Suppressor macrophage (primary cell): ENCODE data around the gene HDDC2.

Experiments
- DNase-seq, 4 experiments: peaks; one replicate each; pipeline ENCODE4 v3.0.0-alpha.2; 2020 to 2022

Gene HDDC2

GRCh38 chr6:125233202-125233601 lies 68.6 kb downstream of the HDDC2 start:
- no peak for DNase-seq

DNA sequence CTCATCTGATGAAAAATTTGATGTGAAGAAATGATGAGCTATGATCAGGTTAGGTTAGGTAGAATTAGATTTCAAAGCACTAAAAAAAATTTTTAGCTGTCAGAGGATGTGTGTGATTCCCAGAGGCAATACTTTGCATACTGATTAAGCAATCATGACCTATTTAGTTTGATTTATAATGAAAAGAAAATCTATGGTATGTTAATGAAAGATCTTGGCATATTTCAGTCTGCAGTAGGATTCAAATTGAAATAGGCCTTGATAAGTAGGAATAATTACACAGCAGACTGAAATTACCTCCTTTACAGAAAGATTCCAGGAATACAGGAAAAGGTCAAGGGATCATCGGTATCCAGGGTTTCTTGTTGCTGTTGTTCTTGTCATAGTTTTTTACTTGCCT lies 69.3 kb downstream of the HDDC2 start:
- DNase-seq, result no peak

DNA sequence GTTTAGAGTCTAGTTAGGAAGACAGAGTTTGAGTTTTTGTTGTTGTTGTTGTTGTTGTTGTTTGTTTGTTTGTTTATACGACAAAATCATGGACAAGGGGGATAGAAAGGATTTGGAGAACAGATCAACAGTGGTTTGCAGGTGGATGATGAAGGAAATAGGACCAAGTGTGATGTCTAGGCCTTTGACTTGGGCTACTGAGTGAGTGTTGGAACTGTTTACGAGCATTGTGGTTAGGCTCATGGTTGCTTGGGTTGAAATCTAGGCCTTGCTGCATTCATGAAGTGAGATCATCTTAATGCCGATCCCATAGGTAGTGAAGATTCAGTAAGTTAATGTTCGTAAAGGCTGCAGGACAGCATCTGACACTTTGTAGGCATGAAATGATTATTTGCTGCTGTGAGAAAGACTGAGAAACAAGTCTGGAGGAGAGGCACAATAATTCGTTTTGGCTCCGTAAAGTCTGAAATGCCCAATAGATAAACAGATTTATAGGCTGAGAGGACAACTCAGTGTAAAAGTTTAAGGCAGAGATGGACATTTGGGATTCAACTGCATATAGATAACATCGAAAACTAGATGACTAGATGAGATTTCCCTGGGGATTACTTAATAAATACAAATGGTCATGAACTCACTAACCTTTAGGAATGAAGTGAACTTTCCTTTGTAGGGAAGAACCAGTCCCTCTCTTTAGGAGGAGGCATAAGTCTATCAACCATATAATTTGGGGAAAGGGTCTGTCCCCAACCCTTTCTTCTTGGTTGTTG lies 70.0 kb downstream of the HDDC2 start:
- no peak for DNase-seq

DNA sequence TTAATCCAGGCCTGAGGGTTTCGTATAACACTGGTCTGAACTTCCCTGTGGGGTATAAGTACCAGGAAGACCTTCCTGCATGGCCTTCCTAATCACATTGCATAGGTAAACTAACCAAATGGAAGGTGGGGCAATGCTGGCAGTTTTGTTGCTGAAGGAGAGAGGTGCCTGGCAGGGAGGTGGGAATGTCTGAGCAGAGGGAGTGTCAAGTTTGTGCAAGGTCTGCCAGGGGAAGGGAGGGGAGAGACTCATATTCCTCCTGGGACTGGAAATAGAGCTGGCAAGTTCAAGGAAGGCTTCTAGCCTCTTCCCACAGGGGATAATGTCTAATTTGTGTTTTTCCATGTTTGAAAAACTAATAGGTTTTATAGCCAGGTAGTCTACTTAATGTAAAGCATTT lies 70.6 kb downstream of the HDDC2 start:
- DNase-seq, result no peak

DNA sequence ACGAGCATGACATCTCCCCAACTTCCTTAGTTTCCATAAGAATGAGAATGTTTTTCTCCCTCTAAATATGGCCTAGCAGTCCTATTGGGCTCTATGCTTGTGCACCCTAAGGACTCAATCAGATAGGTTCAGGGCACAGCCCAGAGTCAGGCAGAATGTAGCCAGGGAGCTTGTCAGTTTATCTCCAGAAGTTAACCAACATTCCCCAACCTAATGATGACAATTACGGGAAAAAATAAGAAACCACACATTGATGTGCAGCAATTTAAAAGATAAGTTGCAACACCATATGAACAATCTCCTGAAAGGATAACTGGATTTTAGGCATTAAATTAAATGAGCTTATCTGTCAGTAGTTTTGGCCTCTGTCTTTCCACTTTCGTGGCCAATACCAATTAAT lies 71.1 kb downstream of the HDDC2 start:
- no peak for DNase-seq

GRCh38 chr6:125228981-125229479 lies 72.7 kb downstream of the HDDC2 start:
- no peak for DNase-seq

- DNase-seq, result no peak
Measured at GRCh38 chr6:125227244-125227643, 74.5 kb downstream of the HDDC2 start.
